ENCODE data around the gene LCP2. TPM values are rescaled to one million over a fixed set of nuclear protein-coding genes. Genes with fewer than 3 reads are reported as not detected.
"Not testable (repeated sequence)": the region's sequence is repeated elsewhere in the genome, so short reads cannot be mapped to it uniquely, and the experiment has no call there.

The LCP2 gene
- total RNA-seq, 1 experiment from 2014 or later = not detected

- DNase-seq (ENCODE audit: low read depth) = no peak
These were observed 49.2 kb downstream of the LCP2 start for GRCh38 chr5:170248172-170248930.

GRCh38 chr5:170247363-170247762 is 50.2 kb downstream of the LCP2 start:
- DNase-seq (ENCODE audit: low read depth) = no peak

GRCh38 chr5:170246126-170246870 is 51.3 kb downstream of the LCP2 start:
- no peak for DNase-seq (ENCODE audit: low read depth)

GRCh38 chr5:170245436-170245835 is 52.1 kb downstream of the LCP2 start:
- not testable (repeated sequence) for DNase-seq (ENCODE audit: low read depth)

GRCh38 chr5:170238456-170239196 is 59.0 kb downstream of the LCP2 start:
- no peak for DNase-seq (ENCODE audit: low read depth)

GRCh38 chr5:170235876-170236864 is 61.4 kb downstream of the LCP2 start:
- no peak for DNase-seq (ENCODE audit: low read depth)

GRCh38 chr5:170233358-170233892 is 64.2 kb downstream of the LCP2 start:
- no peak for DNase-seq (ENCODE audit: low read depth)

GRCh38 chr5:170232786-170233185 is 64.8 kb downstream of the LCP2 start, which contains the start of gene C5orf58:
C5orf58 (plus strand) TSS chr5:170232985; CDS start chr5:170234977, 1,992 bp downstream.
- DNase-seq (ENCODE audit: low read depth) = no peak

GRCh38 chr5:170228762-170229435 is 68.7 kb downstream of the LCP2 start:
- no peak for DNase-seq (ENCODE audit: low read depth)

GRCh38 chr5:170226661-170227060 is 70.9 kb downstream of the LCP2 start:
- DNase-seq (ENCODE audit: low read depth) = no peak

GRCh38 chr5:170226129-170226615 is 71.4 kb downstream of the LCP2 start:
- DNase-seq (ENCODE audit: low read depth) = no peak

GRCh38 chr5:170225326-170226128 is 72.0 kb downstream of the LCP2 start:
- peak; percentile 44 for DNase-seq (ENCODE audit: low read depth)

GRCh38 chr5:170223906-170224305 is 73.7 kb downstream of the LCP2 start:
- DNase-seq (ENCODE audit: low read depth) = no peak

GRCh38 chr5:170223360-170223759 is 74.2 kb downstream of the LCP2 start:
- DNase-seq (ENCODE audit: low read depth) = no peak

- no peak for DNase-seq (ENCODE audit: low read depth)
These were observed 76.2 kb downstream of the LCP2 start for GRCh38 chr5:170221327-170221741.

- no peak for DNase-seq (ENCODE audit: low read depth)
These were observed 77.4 kb downstream of the LCP2 start for GRCh38 chr5:170220191-170220590.

- peak; percentile 51 for DNase-seq (ENCODE audit: low read depth)
These were observed 78.0 kb downstream of the LCP2 start for GRCh38 chr5:170219615-170220014.

- no peak for DNase-seq (ENCODE audit: low read depth)
These were observed 78.9 kb downstream of the LCP2 start for GRCh38 chr5:170218726-170219125.

- no peak for DNase-seq (ENCODE audit: low read depth)
These were observed 79.7 kb downstream of the LCP2 start for GRCh38 chr5:170217831-170218230.

All from Daoy (cell line).